ENCODE data around the gene CIDEB.

Gene CIDEB

GRCh38 chr14:24266344-24267244 lies 41.2 kb downstream of the CIDEB start:
- ATAC-seq = no peak
- TF ChIP-seq ESRRG (CRISPR knock-in tag; IDR thresholded peaks at IDR 0.05) (no peak), GLIS3 (CRISPR knock-in tag; IDR thresholded peaks at IDR 0.05) (no peak), ZFP30 (CRISPR knock-in tag; IDR thresholded peaks at IDR 0.05) (no peak), SNAI2 (CRISPR knock-in tag; IDR thresholded peaks at IDR 0.05) (no peak), BACH2 (CRISPR knock-in tag; IDR thresholded peaks at IDR 0.05; ENCODE audit: borderline replicate concordance) (no peak), TCF4 (CRISPR knock-in tag; IDR thresholded peaks at IDR 0.05; ENCODE audit: borderline replicate concordance) (no peak), ZNF70 (CRISPR knock-in tag; IDR thresholded peaks at IDR 0.05) (no peak), ARNTL (CRISPR knock-in tag; IDR thresholded peaks at IDR 0.05; ENCODE audit: borderline replicate concordance, low read depth) (no peak), ZC3H10 (CRISPR knock-in tag; IDR thresholded peaks at IDR 0.05) (no peak), RARB (CRISPR knock-in tag; IDR thresholded peaks at IDR 0.05) (no peak), TOX (CRISPR knock-in tag; IDR thresholded peaks at IDR 0.05; ENCODE audit: borderline replicate concordance) (no peak), CSRNP3 (CRISPR knock-in tag; IDR thresholded peaks at IDR 0.05) (no peak), PATZ1 (CRISPR knock-in tag; IDR thresholded peaks at IDR 0.05; ENCODE audit: borderline replicate concordance) (no peak), ZNF565 (CRISPR knock-in tag; conservative IDR thresholded peaks at IDR 0.05; ENCODE audit: low read depth) (no peak), ISL1 (CRISPR knock-in tag; IDR thresholded peaks at IDR 0.05) (no peak), CSDC2 (CRISPR knock-in tag; IDR thresholded peaks at IDR 0.05) (no peak), ZFP3 (CRISPR knock-in tag; IDR thresholded peaks at IDR 0.05) (no peak)
- TF ChIP-seq, protein P1, sequence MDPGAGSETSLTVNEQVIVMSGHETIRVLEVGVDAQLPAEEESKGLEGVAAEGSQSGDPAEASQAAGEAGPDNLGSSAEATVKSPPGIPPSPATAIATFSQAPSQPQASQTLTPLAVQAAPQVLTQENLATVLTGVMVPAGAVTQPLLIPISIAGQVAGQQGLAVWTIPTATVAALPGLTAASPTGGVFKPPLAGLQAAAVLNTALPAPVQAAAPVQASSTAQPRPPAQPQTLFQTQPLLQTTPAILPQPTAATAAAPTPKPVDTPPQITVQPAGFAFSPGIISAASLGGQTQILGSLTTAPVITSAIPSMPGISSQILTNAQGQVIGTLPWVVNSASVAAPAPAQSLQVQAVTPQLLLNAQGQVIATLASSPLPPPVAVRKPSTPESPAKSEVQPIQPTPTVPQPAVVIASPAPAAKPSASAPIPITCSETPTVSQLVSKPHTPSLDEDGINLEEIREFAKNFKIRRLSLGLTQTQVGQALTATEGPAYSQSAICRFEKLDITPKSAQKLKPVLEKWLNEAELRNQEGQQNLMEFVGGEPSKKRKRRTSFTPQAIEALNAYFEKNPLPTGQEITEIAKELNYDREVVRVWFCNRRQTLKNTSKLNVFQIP (CRISPR knock-in tag; IDR thresholded peaks at IDR 0.05; ENCODE audit: borderline replicate concordance, low read depth) = no peak
- TF ChIP-seq, protein P2, sequence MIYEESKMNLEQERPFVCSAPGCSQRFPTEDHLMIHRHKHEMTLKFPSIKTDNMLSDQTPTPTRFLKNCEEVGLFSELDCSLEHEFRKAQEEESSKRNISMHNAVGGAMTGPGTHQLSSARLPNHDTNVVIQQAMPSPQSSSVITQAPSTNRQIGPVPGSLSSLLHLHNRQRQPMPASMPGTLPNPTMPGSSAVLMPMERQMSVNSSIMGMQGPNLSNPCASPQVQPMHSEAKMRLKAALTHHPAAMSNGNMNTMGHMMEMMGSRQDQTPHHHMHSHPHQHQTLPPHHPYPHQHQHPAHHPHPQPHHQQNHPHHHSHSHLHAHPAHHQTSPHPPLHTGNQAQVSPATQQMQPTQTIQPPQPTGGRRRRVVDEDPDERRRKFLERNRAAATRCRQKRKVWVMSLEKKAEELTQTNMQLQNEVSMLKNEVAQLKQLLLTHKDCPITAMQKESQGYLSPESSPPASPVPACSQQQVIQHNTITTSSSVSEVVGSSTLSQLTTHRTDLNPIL (CRISPR knock-in tag; IDR thresholded peaks at IDR 0.05; ENCODE audit: low read depth) = no peak

DNA sequence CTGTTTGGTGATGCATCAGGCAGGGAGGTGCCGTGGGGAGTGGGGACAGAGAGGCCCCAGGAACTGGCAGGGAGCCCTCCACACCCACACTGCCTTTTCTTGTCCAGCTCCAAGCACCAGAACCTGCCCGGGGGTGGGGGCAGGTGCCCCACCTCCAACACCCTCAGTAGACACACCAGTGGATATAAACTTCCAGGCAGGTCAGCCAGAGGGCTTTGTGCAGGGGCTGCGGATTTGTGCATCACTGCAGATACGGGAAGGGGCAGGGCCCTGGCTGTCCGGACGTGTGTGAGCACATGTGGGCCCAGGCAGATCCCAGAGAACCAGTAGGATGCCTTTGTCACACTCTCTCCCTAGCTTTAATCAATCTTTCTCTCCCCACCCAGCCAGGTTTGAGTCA lies 43.5 kb downstream of the CIDEB start:
- no peak for TF ChIP-seq PATZ1 (CRISPR knock-in tag; IDR thresholded peaks at IDR 0.05; ENCODE audit: borderline replicate concordance)
- TF ChIP-seq, protein P1 (CRISPR knock-in tag; IDR thresholded peaks at IDR 0.05; ENCODE audit: borderline replicate concordance, low read depth) = no peak
- no peak for TF ChIP-seq ARNTL (CRISPR knock-in tag; IDR thresholded peaks at IDR 0.05; ENCODE audit: borderline replicate concordance, low read depth)
- no peak for TF ChIP-seq TSHZ2 (CRISPR knock-in tag; IDR thresholded peaks at IDR 0.05)
- no peak for TF ChIP-seq RARB (CRISPR knock-in tag; IDR thresholded peaks at IDR 0.05)
- no peak for TF ChIP-seq OSR1 (CRISPR knock-in tag; IDR thresholded peaks at IDR 0.05)
- TF ChIP-seq CSRNP3 (CRISPR knock-in tag; IDR thresholded peaks at IDR 0.05) = no peak
- no peak for TF ChIP-seq ISL1 (CRISPR knock-in tag; IDR thresholded peaks at IDR 0.05)
- no peak for ATAC-seq
